Uterus (tissue), 4 donors: Measurements from ENCODE around the gene GPR37L1. TPM values are rescaled to one million over a fixed set of nuclear protein-coding genes. Genes with fewer than 3 reads are reported as not detected.

Experiments used
- DNase-seq, 2 donors: peaks; one replicate each; pipeline ENCODE4 v3.0.0-alpha.2; 2019 to 2020
- H3K27ac ChIP-seq, 2 donors: fragments of 200-600 bp; sonication (generic); 1 replicate in 1 of 2; 2 replicates in 1 of 2; pipeline ENCODE4 v1.5.1; 2016 to 2018
- H3K27me3 ChIP-seq, 2 donors: fragments of 200-600 bp; sonication (generic); one replicate each; pipeline ENCODE4 v1.5.1; 2018 to 2019; ENCODE audit warnings: control low read depth in 1 of 2
- H3K36me3 ChIP-seq, 2 donors: fragments of 200-600 bp; sonication (generic); one replicate each; pipeline ENCODE4 v1.5.1; 2019; ENCODE audit warnings: control low read depth in 1 of 2
- H3K4me1 ChIP-seq, 2 donors: fragments of 200-600 bp; sonication (generic); one replicate each; pipeline ENCODE4 v1.5.1; 2018 to 2019; ENCODE audit warnings: control low read depth in 1 of 2
- H3K4me3 ChIP-seq, 2 donors: fragments of 200-600 bp; sonication (generic); 1 replicate in 1 of 2; 2 replicates in 1 of 2; pipeline ENCODE4 v1.5.1; 2018 to 2019; ENCODE audit warnings: mild to moderate bottlenecking in 1 of 2
- H3K9me3 ChIP-seq, 2 donors: fragments of 200-600 bp; sonication (generic); one replicate each; pipeline ENCODE4 v1.5.1; 2019; ENCODE audit warnings: control low read depth in 1 of 2
- CTCF ChIP-seq, 4 experiments: fragments of 200-600 bp in 2 of 4; fragments of 450-650 bp in 2 of 4; sonication (generic) in 2 of 4; IDR thresholded peaks; one replicate each; pipeline ENCODE4 v1.5.1; 2016 to 2019; ENCODE audit warnings: antibody characterized with exemption in 4 of 4, mild to moderate bottlenecking in 2 of 4, moderate library complexity in 1 of 4
- POLR2A ChIP-seq, 2 donors: fragments of 450-650 bp; IDR thresholded peaks; one replicate each; pipeline ENCODE4 v1.6.1; 2016; ENCODE audit warnings: antibody characterized with exemption in 2 of 2, mild to moderate bottlenecking in 1 of 2, moderate library complexity in 1 of 2
- intact Hi-C: fragments of 100-400 bp; cut with DNase I; formaldehyde crosslinking; loops from one replicate; pipeline ENCODE4 v1.15.1; 2023; ENCODE audit warnings: low total_unique reads
- total RNA-seq, 4 donors: library from RNA; depleted of rRNA in 3 of 4; stranded (reverse); fragments of >200 nt in 3 of 4; gene quantifications; one replicate each; pipeline versions ENCODE4 v1.1.0 to v1.2.4, GENCODE V29; 2014 to 2023
- donor health status: DM: yes; HTN: yes; CAD: no.

GPR37L1 gene
- total RNA-seq, 4 donors from 2014 or later, result 0.09 to 0.21 TPM; not detected in 2

GRCh38 chr1:202078241-202078640, 44.5 kb upstream of the GPR37L1 start:
- intact Hi-C loops, result no loop called here
- Histone ChIP-seq H3K36me3 (no peaks in the 10 kb centered on the region), H3K4me1 (no peaks in the 10 kb centered on the region), H3K27ac (no peak overlapping the region), H3K27me3 (no peaks in the 10 kb centered on the region), H3K4me3 (no peak overlapping the region), H3K9me3 (no peaks in the 10 kb centered on the region)
- DNase-seq, result no peak
- TF ChIP-seq POLR2A (IDR thresholded peaks at IDR 0.05), result no peak
- no peak for TF ChIP-seq CTCF (IDR thresholded peaks at IDR 0.05)

DNA sequence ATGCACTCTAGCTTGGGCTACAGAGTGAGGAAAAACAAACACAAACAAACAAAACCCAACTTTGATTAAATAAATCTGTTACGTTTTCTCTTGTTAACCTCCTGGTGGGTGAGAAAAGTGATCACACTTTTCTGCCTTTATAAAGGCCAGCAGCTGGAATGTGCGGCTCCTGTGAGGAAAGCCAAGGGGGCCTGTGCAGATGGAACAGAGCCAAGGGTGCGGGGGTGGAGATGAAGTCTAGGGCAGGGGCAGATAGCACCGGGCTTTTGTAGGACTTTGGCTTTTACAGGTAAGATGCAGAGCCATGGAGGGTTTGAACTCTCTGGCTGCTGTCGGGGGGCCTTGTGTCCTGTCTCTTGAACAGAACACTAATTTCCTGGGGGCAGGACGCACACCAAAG, 40.7 kb upstream of the GPR37L1 start:
- no peak overlapping the region for H3K27ac ChIP-seq
- intact Hi-C loops, result no loop called here

GRCh38 chr1:202084791-202085681, 37.7 kb upstream of the GPR37L1 start:
- DNase-seq, result no peak
- H3K36me3 ChIP-seq, result no peaks in the 10 kb centered on the region
- H3K27ac ChIP-seq, result no peak overlapping the region
- no peaks in the 10 kb centered on the region for H3K9me3 ChIP-seq
- H3K4me3 ChIP-seq, result no peak overlapping the region
- no peak for TF ChIP-seq CTCF (IDR thresholded peaks at IDR 0.05)
- no peak for TF ChIP-seq POLR2A (IDR thresholded peaks at IDR 0.05)
- H3K27me3 ChIP-seq, result no peaks in the 10 kb centered on the region
- intact Hi-C loops, result no loop called here
- no peaks in the 10 kb centered on the region for H3K4me1 ChIP-seq

More for the DNA sequence above, 40.7 kb upstream of the GPR37L1 start:
- Histone ChIP-seq H3K4me3 (no peak overlapping the region), H3K27me3 (no peaks in the 10 kb centered on the region), H3K9me3 (no peaks in the 10 kb centered on the region), H3K36me3 (no peaks in the 10 kb centered on the region), H3K4me1 (no peaks in the 10 kb centered on the region)
- no peak for DNase-seq
- TF ChIP-seq CTCF (IDR thresholded peaks at IDR 0.05) (no peak), POLR2A (IDR thresholded peaks at IDR 0.05) (no peak)

- H3K27me3 ChIP-seq, result no peaks in the 10 kb centered on the region
- H3K4me3 ChIP-seq, result no peak overlapping the region
- intact Hi-C loops, result no loop called here
- H3K27ac ChIP-seq, result no peak overlapping the region
- no peaks in the 10 kb centered on the region for H3K4me1 ChIP-seq
- TF ChIP-seq CTCF (IDR thresholded peaks at IDR 0.05) (no peak), POLR2A (IDR thresholded peaks at IDR 0.05) (no peak)
- DNase-seq, result no peak
- no peaks in the 10 kb centered on the region for H3K9me3 ChIP-seq
- H3K36me3 ChIP-seq, result no peaks in the 10 kb centered on the region
Observed at GRCh38 chr1:202085682-202086373, 36.9 kb upstream of the GPR37L1 start.
